HL-60 (cell line): ENCODE data around the gene CD1E.
A peak's percentile ranks its signal among the peaks of the same experiment; 100 is the strongest.

ENCODE experiments used
- DNase-seq, 2 experiments: peaks; one replicate each; pipeline ENCODE4 v3.0.0-alpha.2; 2010 to 2020; ENCODE audit warnings: low read depth in 1 of 2, low spot score in 1 of 2
- H3K27ac ChIP-seq: fragments of 250-450 bp; sonication (Bioruptor Pico); replicated peaks from 2 replicates; pipeline ENCODE4 v1.5.1; 2020; ENCODE audit warnings: mild to moderate bottlenecking, moderate library complexity
- H3K27me3 ChIP-seq: fragments of 250-450 bp; sonication (Bioruptor Pico); 2 replicates; pipeline ENCODE4 v1.5.1; 2021; ENCODE audit warnings: mild to moderate bottlenecking, moderate library complexity; ENCODE audit not compliant: insufficient read depth, poor library complexity, severe bottlenecking
- H3K4me3 ChIP-seq: replicated peaks from 2 replicates; pipeline ENCODE4 v1.5.1; 2011; ENCODE audit warnings: mild to moderate bottlenecking, control low read depth, low read length; ENCODE audit not compliant: insufficient read depth
- CTCF ChIP-seq: IDR thresholded peaks from one replicate; pipeline ENCODE4 v1.5.1; 2011; ENCODE audit warnings: low read length, control low read depth, inconsistent platforms; ENCODE audit not compliant: insufficient read depth
- GABPA ChIP-seq: IDR thresholded peaks from 2 replicates; pipeline ENCODE4 v1.6.1; 2012; ENCODE audit warnings: low read depth
- POLR2AphosphoS5 ChIP-seq: IDR thresholded peaks from 2 replicates; pipeline ENCODE4 v1.6.1; 2012; ENCODE audit warnings: low read depth
- SPI1 ChIP-seq: IDR thresholded peaks from 2 replicates; pipeline ENCODE4 v1.6.1; 2012; ENCODE audit warnings: low read depth, mild to moderate bottlenecking, borderline replicate concordance
- TF ChIP-seq, protein P1 (sequence below): IDR thresholded peaks from 2 replicates; pipeline ENCODE4 v1.6.1; 2012; ENCODE audit warnings: low read depth; ENCODE audit not compliant: insufficient replicate concordance

The CD1E gene

DNA sequence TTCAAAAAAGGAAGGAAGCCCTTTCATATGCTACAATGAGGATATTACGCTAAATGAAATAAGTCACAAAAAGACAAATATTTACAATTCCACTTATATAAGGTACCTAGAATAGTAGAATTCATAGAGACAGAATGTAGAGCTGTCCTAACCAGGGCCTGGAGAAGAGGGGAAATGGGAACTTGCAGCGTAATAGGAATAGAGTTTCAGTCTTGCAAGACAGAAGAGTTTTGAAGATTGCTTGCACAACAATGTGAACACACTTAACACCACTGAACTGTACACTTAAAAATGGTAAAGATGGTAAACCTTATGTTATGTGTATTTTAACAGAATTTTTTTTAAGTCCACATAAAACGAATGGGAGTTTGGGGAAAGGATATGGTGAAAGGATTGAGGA, 25.3 kb upstream of the CD1E start:
- TF ChIP-seq POLR2AphosphoS5 (no peak), GABPA (no peak), CTCF (no peak), SPI1 (no peak)
- TF ChIP-seq, protein P1, sequence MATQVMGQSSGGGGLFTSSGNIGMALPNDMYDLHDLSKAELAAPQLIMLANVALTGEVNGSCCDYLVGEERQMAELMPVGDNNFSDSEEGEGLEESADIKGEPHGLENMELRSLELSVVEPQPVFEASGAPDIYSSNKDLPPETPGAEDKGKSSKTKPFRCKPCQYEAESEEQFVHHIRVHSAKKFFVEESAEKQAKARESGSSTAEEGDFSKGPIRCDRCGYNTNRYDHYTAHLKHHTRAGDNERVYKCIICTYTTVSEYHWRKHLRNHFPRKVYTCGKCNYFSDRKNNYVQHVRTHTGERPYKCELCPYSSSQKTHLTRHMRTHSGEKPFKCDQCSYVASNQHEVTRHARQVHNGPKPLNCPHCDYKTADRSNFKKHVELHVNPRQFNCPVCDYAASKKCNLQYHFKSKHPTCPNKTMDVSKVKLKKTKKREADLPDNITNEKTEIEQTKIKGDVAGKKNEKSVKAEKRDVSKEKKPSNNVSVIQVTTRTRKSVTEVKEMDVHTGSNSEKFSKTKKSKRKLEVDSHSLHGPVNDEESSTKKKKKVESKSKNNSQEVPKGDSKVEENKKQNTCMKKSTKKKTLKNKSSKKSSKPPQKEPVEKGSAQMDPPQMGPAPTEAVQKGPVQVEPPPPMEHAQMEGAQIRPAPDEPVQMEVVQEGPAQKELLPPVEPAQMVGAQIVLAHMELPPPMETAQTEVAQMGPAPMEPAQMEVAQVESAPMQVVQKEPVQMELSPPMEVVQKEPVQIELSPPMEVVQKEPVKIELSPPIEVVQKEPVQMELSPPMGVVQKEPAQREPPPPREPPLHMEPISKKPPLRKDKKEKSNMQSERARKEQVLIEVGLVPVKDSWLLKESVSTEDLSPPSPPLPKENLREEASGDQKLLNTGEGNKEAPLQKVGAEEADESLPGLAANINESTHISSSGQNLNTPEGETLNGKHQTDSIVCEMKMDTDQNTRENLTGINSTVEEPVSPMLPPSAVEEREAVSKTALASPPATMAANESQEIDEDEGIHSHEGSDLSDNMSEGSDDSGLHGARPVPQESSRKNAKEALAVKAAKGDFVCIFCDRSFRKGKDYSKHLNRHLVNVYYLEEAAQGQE = no peak
- H3K4me3 ChIP-seq = no peak overlapping the region
- H3K27me3 ChIP-seq = peaks cover 5% of the 10 kb centered on the region
- H3K27ac ChIP-seq = no peak overlapping the region
- no peak for DNase-seq

GRCh38 chr1:158329300-158329699, 24.4 kb upstream of the CD1E start:
- Histone ChIP-seq H3K27ac (no peak overlapping the region), H3K27me3 (peaks cover 5% of the 10 kb centered on the region), H3K4me3 (no peak overlapping the region)
- DNase-seq = no peak
- TF ChIP-seq GABPA (no peak), POLR2AphosphoS5 (no peak), CTCF (no peak), SPI1 (no peak)
- TF ChIP-seq, protein P1 = no peak

DNA sequence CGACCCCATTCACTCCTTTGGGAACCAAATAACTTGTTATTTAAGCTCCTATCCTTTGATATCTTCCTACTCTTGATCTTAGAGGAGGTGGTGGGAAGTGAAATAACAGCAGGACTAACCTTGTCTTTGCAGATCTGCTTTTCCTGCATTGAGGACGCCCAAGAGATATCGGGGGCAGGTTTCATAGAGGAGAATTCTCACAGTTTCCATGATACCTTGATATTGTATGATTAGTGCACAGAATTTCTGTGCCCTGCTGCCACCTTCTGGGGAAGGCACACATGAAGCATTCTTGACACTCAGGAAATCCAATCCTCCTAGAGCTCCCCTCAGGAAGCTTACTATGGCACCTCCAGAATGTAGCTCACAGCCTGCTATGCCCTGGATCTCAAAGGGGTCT, 24.0 kb upstream of the CD1E start:
- DNase-seq = peak in 1 of 2 experiments; percentile 34
- H3K27ac ChIP-seq = no peak overlapping the region
- no peak overlapping the region for H3K4me3 ChIP-seq
- peak; percentile 29 for TF ChIP-seq CTCF
- TF ChIP-seq, protein P1 = no peak
- H3K27me3 ChIP-seq = peaks cover 5% of the 10 kb centered on the region
